CD4-positive, alpha-beta memory T cell (primary cell): ENCODE data around the gene SHROOM2. TPM values are rescaled to one million over a fixed set of nuclear protein-coding genes. Genes with fewer than 3 reads are reported as not detected.

Experiments used
- CTCF ChIA-PET: fragments of 350-600 bp; sonication (Branson Sonifier 250); formaldehyde crosslinking; loops from one replicate; lab custom pipeline; 2021; ENCODE audit warnings: inconsistent platforms; ENCODE audit not compliant: partially characterized antibody; lab: Charles Lee
- POLR2A ChIA-PET: fragments of 350-600 bp; sonication (Branson Sonifier 250); formaldehyde crosslinking; loops from one replicate; lab custom pipeline; 2021; ENCODE audit not compliant: partially characterized antibody; lab: Charles Lee
- DNase-seq, 5 donors: peaks; one replicate each; pipeline versions ENCODE4 v3.0.0 to v3.0.0-alpha.2; 2020 to 2022; ENCODE audit warnings: mixed read lengths in 1 of 5
- H3K27ac ChIP-seq: one replicate; pipeline ENCODE4 v1.7.0; 2013; ENCODE audit warnings: low read depth, low read length
- H3K27me3 ChIP-seq: 2 replicates; pipeline ENCODE4 v1.7.0; 2013; ENCODE audit warnings: mild to moderate bottlenecking, low read length, moderate library complexity; ENCODE audit not compliant: insufficient read depth
- H3K36me3 ChIP-seq: 2 replicates; pipeline ENCODE4 v1.7.0; 2013; ENCODE audit warnings: mild to moderate bottlenecking, low read length, moderate library complexity; ENCODE audit not compliant: insufficient read depth
- H3K4me1 ChIP-seq: 2 replicates; pipeline ENCODE4 v1.7.0; 2013; ENCODE audit warnings: mild to moderate bottlenecking, low read length, moderate library complexity; ENCODE audit not compliant: insufficient read depth
- H3K4me3 ChIP-seq, 2 donors: one replicate each; pipeline ENCODE4 v1.7.0; 2013; ENCODE audit warnings: low read length in 2 of 2, mild to moderate bottlenecking in 1 of 2
- H3K9me3 ChIP-seq, 2 donors: one replicate each; pipeline ENCODE4 v1.7.0; 2013; ENCODE audit warnings: low read length in 2 of 2, control low read depth in 1 of 2; ENCODE audit not compliant: control insufficient read depth in 1 of 2
- H3K27ac Mint-ChIP-seq, 7 donors: one replicate each; pipeline ENCODE4 v1.8.0; 2020 to 2021; ENCODE audit warnings: mixed read lengths in 7 of 7, mild to moderate bottlenecking in 6 of 7, inconsistent platforms in 3 of 7, moderate library complexity in 3 of 7
- H3K27me3 Mint-ChIP-seq, 2 donors: one replicate each; pipeline ENCODE4 v1.8.0; 2020 to 2021; ENCODE audit warnings: mixed read lengths in 2 of 2
- H3K36me3 Mint-ChIP-seq, 2 donors: one replicate each; pipeline ENCODE4 v1.8.0; 2020 to 2021; ENCODE audit warnings: mixed read lengths in 2 of 2, inconsistent platforms in 1 of 2, mild to moderate bottlenecking in 1 of 2
- H3K4me1 Mint-ChIP-seq, 4 donors: one replicate each; pipeline ENCODE4 v1.8.0; 2020 to 2021; ENCODE audit warnings: mixed read lengths in 4 of 4, mild to moderate bottlenecking in 1 of 4
- H3K4me3 Mint-ChIP-seq, 8 donors: one replicate each; pipeline ENCODE4 v1.8.0; 2020 to 2021; ENCODE audit warnings: mixed read lengths in 8 of 8, mild to moderate bottlenecking in 7 of 8, moderate library complexity in 6 of 8, inconsistent platforms in 3 of 8
- H3K9me3 Mint-ChIP-seq, 8 donors: one replicate each; pipeline ENCODE4 v1.8.0; 2020 to 2021; ENCODE audit warnings: mixed read lengths in 8 of 8, mild to moderate bottlenecking in 5 of 8, inconsistent platforms in 3 of 8, moderate library complexity in 1 of 8
- intact Hi-C: fragments of 100-400 bp; cut with micrococcal nuclease; formaldehyde crosslinking; loops from one replicate; pipeline ENCODE4 v1.15.1; 2023
- polyA plus RNA-seq, 2 donors: library from polyadenylated mRNA; unstranded; fragments of 300-500 nt; fragmentation: Illumina TruSeq; gene quantifications; one replicate each; pipeline ENCODE4 v1.2.3, GENCODE V29; 2021
- total RNA-seq, 2 experiments: library from RNA; stranded (reverse); gene quantifications; one replicate each; pipeline ENCODE4 v1.2.3, GENCODE V29; 2021

SHROOM2 gene
- total and polyA plus RNA-seq, 4 experiments from 2014 or later: not detected

DNA sequence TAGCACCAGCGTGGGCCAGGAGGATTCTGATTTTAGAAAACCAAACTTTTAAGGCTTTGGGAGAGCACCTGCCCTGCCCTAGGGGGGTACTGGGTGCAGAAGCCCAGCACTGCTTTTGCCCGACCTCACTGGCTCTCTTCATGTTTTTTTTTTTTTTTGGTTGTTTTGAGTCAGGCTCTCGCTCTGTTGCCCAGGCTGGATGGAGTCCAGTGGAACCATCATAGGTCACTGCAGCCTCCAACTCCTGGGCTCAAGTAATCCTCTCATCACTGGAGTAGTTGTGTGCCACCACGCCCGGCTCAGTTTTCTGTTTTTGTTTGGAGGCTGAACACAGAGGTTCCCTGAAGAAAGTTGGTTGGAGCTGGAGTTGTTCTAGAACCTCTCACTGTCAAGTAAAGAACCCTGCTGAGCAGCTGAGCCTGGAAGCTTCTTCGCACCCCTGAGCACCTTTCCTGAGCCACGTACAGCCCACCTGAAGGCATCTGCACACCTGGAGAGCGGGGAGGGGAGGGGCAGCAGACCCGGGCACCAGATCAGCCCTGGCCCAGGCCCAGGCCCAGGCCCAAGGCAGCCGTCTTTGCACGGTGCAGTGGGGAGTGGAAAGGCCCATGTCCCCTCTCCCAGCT is 49.5 kb downstream of the SHROOM2 start:
- POLR2A ChIA-PET: no interaction called here
- Mint-ChIP-seq H3K27ac (no peak overlapping the region), H3K27me3 (no peaks in the 10 kb centered on the region), H3K4me1 (no peaks in the 10 kb centered on the region), H3K9me3 (peaks cover 0 to 5% (median 0%) of the 10 kb centered on the region in 8 donors), H3K4me3 (no peak overlapping the region), H3K36me3 (no peaks in the 10 kb centered on the region)
- Histone ChIP-seq H3K9me3 (no peaks in the 10 kb centered on the region), H3K27ac (no peak overlapping the region), H3K36me3 (no peaks in the 10 kb centered on the region), H3K4me1 (no peaks in the 10 kb centered on the region), H3K4me3 (no peak overlapping the region), H3K27me3 (no peaks in the 10 kb centered on the region)
- DNase-seq: no peak
- CTCF ChIA-PET: no interaction called here
- intact Hi-C loops: no loop called here

DNA sequence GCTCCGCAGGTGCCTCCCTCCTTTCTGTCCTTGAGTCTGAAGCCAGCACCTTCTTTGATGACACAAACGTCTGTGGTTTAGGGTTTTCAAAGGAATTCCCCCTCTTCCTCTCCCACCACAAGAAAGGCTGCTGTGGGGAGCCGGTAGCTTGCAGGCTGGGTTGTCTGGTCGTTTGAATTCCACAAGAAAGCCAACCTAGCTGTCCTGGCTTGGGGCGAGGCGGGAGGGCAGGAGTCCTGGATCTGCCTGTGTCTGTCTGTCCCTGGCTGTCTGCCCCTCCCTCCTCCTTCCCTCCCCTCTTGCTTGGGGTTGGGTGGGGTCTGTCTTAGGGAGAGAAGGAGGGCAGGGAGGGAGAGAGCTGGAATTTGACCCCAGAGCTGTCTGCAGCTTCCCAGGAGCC is 56.3 kb downstream of the SHROOM2 start:
- no peak for DNase-seq
- intact Hi-C loops: no loop called here
- Histone ChIP-seq H3K27me3 (no peaks in the 10 kb centered on the region), H3K36me3 (no peaks in the 10 kb centered on the region), H3K4me1 (no peaks in the 10 kb centered on the region), H3K4me3 (no peak overlapping the region), H3K9me3 (no peaks in the 10 kb centered on the region), H3K27ac (no peak overlapping the region)
- ChIA-PET CTCF (no interaction called here), POLR2A (no interaction called here)
- H3K4me3 Mint-ChIP-seq: no peak overlapping the region
- H3K9me3 Mint-ChIP-seq: peaks cover 0 to 2% (median 0%) of the 10 kb centered on the region in 8 donors
- no peak overlapping the region for H3K27ac Mint-ChIP-seq
- no peaks in the 10 kb centered on the region for H3K36me3 Mint-ChIP-seq
- H3K4me1 Mint-ChIP-seq: no peaks in the 10 kb centered on the region
- H3K27me3 Mint-ChIP-seq: peaks cover 3 to 8% of the 10 kb centered on the region in 2 donors

DNA sequence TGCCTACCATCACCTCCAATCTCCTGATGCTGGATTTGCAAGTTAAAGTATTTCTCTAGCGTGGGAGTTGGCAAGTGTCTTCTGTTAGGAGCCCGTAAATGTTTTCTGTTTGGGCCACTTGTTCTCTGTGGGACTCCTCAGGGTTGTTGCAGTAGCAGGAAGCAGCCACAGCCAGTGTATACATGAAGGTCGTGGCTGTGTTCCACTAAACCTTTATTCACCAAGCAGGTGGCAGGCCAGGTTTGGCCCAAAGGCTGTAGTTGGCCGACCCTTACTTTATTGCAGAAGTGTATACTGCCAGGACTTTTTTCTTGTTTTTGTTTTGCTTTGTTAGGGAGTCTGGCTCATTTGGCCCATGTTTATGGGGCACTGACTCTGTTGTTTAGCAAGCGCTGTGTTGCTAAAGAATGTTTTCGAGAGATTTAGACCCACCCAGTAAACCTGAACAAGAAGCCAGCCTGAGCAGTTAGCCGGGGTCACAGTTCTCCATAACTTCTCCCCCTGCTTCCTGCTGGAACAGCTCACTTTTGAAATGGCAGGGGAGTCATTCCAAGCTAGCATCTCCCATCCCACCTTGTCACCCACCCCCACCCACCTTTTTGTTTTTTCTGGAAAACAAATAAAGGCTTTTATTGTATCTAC is 58.8 kb downstream of the SHROOM2 start:
- peaks cover 0 to 2% (median 0%) of the 10 kb centered on the region in 8 donors for H3K9me3 Mint-ChIP-seq
- no peak for DNase-seq
- no peak overlapping the region for H3K4me3 ChIP-seq
- no peaks in the 10 kb centered on the region for H3K36me3 ChIP-seq
- H3K27ac ChIP-seq: no peak overlapping the region
- H3K9me3 ChIP-seq: no peaks in the 10 kb centered on the region
- no peak overlapping the region for H3K4me3 Mint-ChIP-seq
- CTCF ChIA-PET: no interaction called here
- intact Hi-C loops: no loop called here
- H3K4me1 ChIP-seq: no peaks in the 10 kb centered on the region
- no peaks in the 10 kb centered on the region for H3K36me3 Mint-ChIP-seq
- H3K4me1 Mint-ChIP-seq: no peaks in the 10 kb centered on the region
- peaks cover 3 to 12% of the 10 kb centered on the region in 2 donors for H3K27me3 Mint-ChIP-seq
- no peaks in the 10 kb centered on the region for H3K27me3 ChIP-seq
- H3K27ac Mint-ChIP-seq: no peak overlapping the region
- POLR2A ChIA-PET: no interaction called here

DNA sequence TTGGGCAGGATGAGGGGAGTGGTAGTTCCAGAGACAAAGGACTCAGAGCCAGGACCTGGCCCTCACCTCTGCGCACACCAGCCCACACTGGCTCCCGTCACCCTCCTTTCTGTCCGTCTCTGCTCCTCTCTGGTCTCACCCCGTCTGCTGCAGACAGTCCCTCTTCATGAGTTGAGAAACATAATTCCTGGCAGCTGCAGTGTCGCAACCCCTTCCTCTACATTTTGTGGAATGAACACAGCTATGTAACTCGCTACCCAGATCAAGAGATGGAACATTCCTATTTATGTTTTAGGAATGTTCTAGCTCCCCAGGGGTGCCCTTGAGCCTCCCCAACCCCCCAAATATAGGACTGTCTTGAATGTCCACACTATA is 59.3 kb downstream of the SHROOM2 start:
- CTCF ChIA-PET: no interaction called here

DNA sequence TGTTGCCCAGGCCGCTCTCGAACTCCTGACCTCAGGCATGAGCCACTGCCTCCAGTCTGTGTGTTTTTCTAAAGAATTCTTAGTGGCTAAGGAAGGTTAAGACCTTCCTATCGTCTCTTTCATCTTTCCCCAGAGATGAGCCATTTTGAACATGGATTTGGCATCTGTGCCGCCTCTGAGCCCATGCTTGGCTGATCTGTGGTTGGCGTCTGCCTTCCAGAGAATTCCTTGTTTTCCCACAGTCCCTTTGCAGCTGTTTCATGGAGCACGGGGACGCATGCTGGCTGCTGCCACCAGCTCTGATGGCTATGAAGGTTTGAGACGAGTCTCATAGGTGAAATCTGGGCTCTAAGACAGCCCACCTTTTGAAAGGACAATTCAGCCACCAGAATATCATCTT is 60.4 kb downstream of the SHROOM2 start:
- intact Hi-C loops: no loop called here
- H3K27ac Mint-ChIP-seq: no peak overlapping the region
- POLR2A ChIA-PET: no interaction called here

More for the DNA sequence above, 59.3 kb downstream of the SHROOM2 start:
- Histone ChIP-seq H3K9me3 (no peaks in the 10 kb centered on the region), H3K27ac (no peak overlapping the region), H3K4me1 (no peaks in the 10 kb centered on the region), H3K27me3 (no peaks in the 10 kb centered on the region), H3K36me3 (no peaks in the 10 kb centered on the region), H3K4me3 (no peak overlapping the region)
- Mint-ChIP-seq H3K9me3 (peaks cover 0 to 2% (median 0%) of the 10 kb centered on the region in 8 donors), H3K36me3 (no peaks in the 10 kb centered on the region), H3K4me1 (no peaks in the 10 kb centered on the region), H3K27ac (no peak overlapping the region), H3K27me3 (peaks cover 3 to 12% of the 10 kb centered on the region in 2 donors), H3K4me3 (no peak overlapping the region)
- POLR2A ChIA-PET: no interaction called here
- intact Hi-C loops: no loop called here
- no peak for DNase-seq

DNA sequence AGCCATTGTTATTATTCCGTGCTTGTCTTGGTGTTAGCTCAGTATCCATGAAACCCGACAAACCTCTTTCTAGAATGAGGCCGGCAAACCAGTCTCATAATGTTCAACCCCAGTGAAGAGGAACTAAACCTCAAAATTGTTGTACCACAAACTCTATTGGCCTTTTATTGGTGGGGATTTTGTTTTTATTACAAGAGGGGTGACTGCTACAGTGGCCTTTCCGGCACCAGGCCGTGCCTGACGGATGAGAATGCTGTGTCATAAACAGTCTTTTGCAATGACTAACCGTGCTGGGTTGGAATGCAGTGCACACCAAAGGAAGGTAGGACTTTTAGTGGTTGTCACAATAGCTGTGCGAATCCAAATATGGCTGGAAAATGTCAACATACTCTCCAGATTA is 60.8 kb downstream of the SHROOM2 start:
- Mint-ChIP-seq H3K27ac (no peak overlapping the region), H3K4me1 (no peaks in the 10 kb centered on the region), H3K4me3 (no peak overlapping the region), H3K27me3 (peaks cover 3 to 10% of the 10 kb centered on the region in 2 donors), H3K9me3 (peaks cover 0 to 2% (median 0%) of the 10 kb centered on the region in 8 donors), H3K36me3 (no peaks in the 10 kb centered on the region)
- DNase-seq: no peak
- Histone ChIP-seq H3K27me3 (no peaks in the 10 kb centered on the region), H3K4me1 (no peaks in the 10 kb centered on the region), H3K27ac (no peak overlapping the region), H3K9me3 (no peaks in the 10 kb centered on the region), H3K4me3 (no peak overlapping the region), H3K36me3 (no peaks in the 10 kb centered on the region)
- intact Hi-C loops: no loop called here
- ChIA-PET CTCF (no interaction called here), POLR2A (no interaction called here)

More for the DNA sequence above, 60.4 kb downstream of the SHROOM2 start:
- H3K27me3 Mint-ChIP-seq: peaks cover 3 to 10% of the 10 kb centered on the region in 2 donors
- H3K36me3 ChIP-seq: no peaks in the 10 kb centered on the region
- H3K36me3 Mint-ChIP-seq: no peaks in the 10 kb centered on the region
- no peaks in the 10 kb centered on the region for H3K9me3 ChIP-seq
- CTCF ChIA-PET: no interaction called here
- no peaks in the 10 kb centered on the region for H3K4me1 Mint-ChIP-seq
- H3K27me3 ChIP-seq: no peaks in the 10 kb centered on the region
- DNase-seq: no peak
- no peaks in the 10 kb centered on the region for H3K4me1 ChIP-seq
- H3K4me3 Mint-ChIP-seq: no peak overlapping the region
- H3K27ac ChIP-seq: no peak overlapping the region
- peaks cover 0 to 2% (median 0%) of the 10 kb centered on the region in 8 donors for H3K9me3 Mint-ChIP-seq
- H3K4me3 ChIP-seq: no peak overlapping the region

DNA sequence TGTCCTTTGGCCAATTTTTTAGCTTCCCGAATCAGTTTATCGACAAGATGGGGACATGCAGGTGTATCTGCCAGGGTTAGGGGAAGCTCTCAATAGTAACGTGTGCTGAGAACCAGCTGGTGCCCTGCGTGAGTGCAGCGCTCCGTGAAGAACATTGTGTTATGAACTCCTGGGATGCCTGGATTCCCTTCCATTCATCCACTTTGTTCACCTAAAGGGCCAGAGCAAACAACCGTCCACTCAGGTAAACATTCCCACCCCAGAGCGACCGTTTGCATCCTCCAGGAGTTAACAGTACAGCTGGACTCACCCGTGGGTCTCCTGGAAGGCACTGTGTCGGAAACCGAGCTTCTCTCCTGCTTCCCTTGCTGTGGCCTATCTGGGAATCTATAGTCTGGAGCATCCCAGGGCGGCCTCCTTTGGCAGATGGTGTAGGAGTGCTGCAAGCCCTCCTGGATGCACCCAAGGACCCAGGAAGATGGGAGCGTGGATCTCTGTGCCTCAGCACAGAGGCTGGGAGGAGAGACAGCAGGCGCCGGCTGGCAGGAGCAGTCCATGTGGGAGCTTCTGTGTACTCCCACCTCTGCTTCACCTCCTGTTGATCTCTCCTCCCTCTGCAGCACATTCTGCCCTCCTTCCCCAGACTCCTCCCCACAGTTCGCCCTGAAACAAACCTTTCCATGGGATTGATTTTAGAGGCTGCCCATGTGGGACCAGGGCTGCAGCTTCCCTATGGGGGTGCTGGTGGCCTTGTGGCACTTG is 62.7 kb downstream of the SHROOM2 start:
- Mint-ChIP-seq H3K4me3 (no peak overlapping the region), H3K36me3 (no peaks in the 10 kb centered on the region), H3K4me1 (no peaks in the 10 kb centered on the region), H3K27me3 (peaks cover 3 to 12% of the 10 kb centered on the region in 2 donors), H3K9me3 (peaks cover 0 to 2% (median 0%) of the 10 kb centered on the region in 8 donors), H3K27ac (no peak overlapping the region)
- CTCF ChIA-PET: no interaction called here
- intact Hi-C loops: no loop called here
- POLR2A ChIA-PET: no interaction called here
- no peak overlapping the region for H3K4me3 ChIP-seq
- H3K36me3 ChIP-seq: no peaks in the 10 kb centered on the region
- H3K4me1 ChIP-seq: no peaks in the 10 kb centered on the region
- no peak overlapping the region for H3K27ac ChIP-seq
- H3K9me3 ChIP-seq: no peaks in the 10 kb centered on the region
- no peaks in the 10 kb centered on the region for H3K27me3 ChIP-seq
- no peak for DNase-seq
